ENCODE results near the gene DDX19B. TPM values are rescaled to one million over a fixed set of nuclear protein-coding genes. Genes with fewer than 3 reads are reported as not detected.

DDX19B gene
- total and polyA plus RNA-seq, 2 donors from 2014 or later: 25.6 to 33.4 TPM

GRCh38 chr16:70342016-70342415 lies 43.0 kb downstream of the DDX19B start:
- Histone ChIP-seq H3K4me3 (ENCODE audit: low read length in 3 of 3) (no peak overlapping the region), H3K9me3 (ENCODE audit: control insufficient read depth in 2 of 3, insufficient read depth in 1 of 3, low read length in 3 of 3) (no peaks in the 10 kb centered on the region), H3K4me1 (ENCODE audit: control insufficient read depth in 2 of 3, insufficient read depth in 2 of 3, low read depth in 1 of 3, low read length in 3 of 3) (peaks cover 0 to 4% (median 3%) of the 10 kb centered on the region in 3 donors), H3K36me3 (ENCODE audit: control insufficient read depth in 2 of 3, insufficient read depth in 3 of 3, low read length in 3 of 3) (no peaks in the 10 kb centered on the region), H3K27ac (ENCODE audit: low read depth in 2 of 2, low read length in 2 of 2) (no peak overlapping the region), H3K27me3 (ENCODE audit: control insufficient read depth, insufficient read depth, low read length) (no peaks in the 10 kb centered on the region), H3K9ac (ENCODE audit: low read length in 3 of 3) (no peak overlapping the region)
- no peak for FAIRE-seq
- DNase-seq: peak in 1 of 5 donors; percentile 27
- intact Hi-C loops (cut with DNase I): no loop called here
- TF ChIP-seq CTCF (IDR thresholded peaks at IDR 0.05; ENCODE audit: borderline replicate concordance, extremely low read depth, insufficient read depth): no peak

- intact Hi-C loops (cut with DNase I): no loop called here
- Histone ChIP-seq H3K9ac (ENCODE audit: low read length in 3 of 3) (peak overlapping the region in 1 of 3 donors; percentile 82), H3K27me3 (ENCODE audit: control insufficient read depth, insufficient read depth, low read length) (no peaks in the 10 kb centered on the region), H3K9me3 (ENCODE audit: control insufficient read depth in 2 of 3, insufficient read depth in 1 of 3, low read length in 3 of 3) (no peaks in the 10 kb centered on the region), H3K4me3 (ENCODE audit: low read length in 3 of 3) (peak overlapping the region; percentile 93 to 98 (median 93)), H3K36me3 (ENCODE audit: control insufficient read depth in 2 of 3, insufficient read depth in 3 of 3, low read length in 3 of 3) (peaks cover 0 to 7% (median 0%) of the 10 kb centered on the region in 3 donors), H3K27ac (ENCODE audit: low read depth in 2 of 2, low read length in 2 of 2) (no peak overlapping the region), H3K4me1 (ENCODE audit: control insufficient read depth in 2 of 3, insufficient read depth in 2 of 3, low read depth in 1 of 3, low read length in 3 of 3) (peaks cover 0 to 11% (median 3%) of the 10 kb centered on the region in 3 donors)
- no peak for FAIRE-seq
- TF ChIP-seq CTCF (IDR thresholded peaks at IDR 0.05; ENCODE audit: borderline replicate concordance, extremely low read depth, insufficient read depth): no peak
- DNase-seq: peak in 3 of 5 donors; percentile 2 to 52 (median 40)
Observed at GRCh38 chr16:70345840-70346239, 46.9 kb downstream of the DDX19B start.

GRCh38 chr16:70348991-70349390 lies 50.0 kb downstream of the DDX19B start:
- Histone ChIP-seq H3K4me1 (ENCODE audit: control insufficient read depth in 2 of 3, insufficient read depth in 2 of 3, low read depth in 1 of 3, low read length in 3 of 3) (peaks cover 0 to 11% (median 3%) of the 10 kb centered on the region in 3 donors), H3K9ac (ENCODE audit: low read length in 3 of 3) (no peak overlapping the region), H3K27ac (ENCODE audit: low read depth in 2 of 2, low read length in 2 of 2) (no peak overlapping the region), H3K36me3 (ENCODE audit: control insufficient read depth in 2 of 3, insufficient read depth in 3 of 3, low read length in 3 of 3) (peaks cover 2 to 12% (median 3%) of the 10 kb centered on the region in 3 donors), H3K9me3 (ENCODE audit: control insufficient read depth in 2 of 3, insufficient read depth in 1 of 3, low read length in 3 of 3) (no peaks in the 10 kb centered on the region), H3K4me3 (ENCODE audit: low read length in 3 of 3) (no peak overlapping the region), H3K27me3 (ENCODE audit: control insufficient read depth, insufficient read depth, low read length) (no peaks in the 10 kb centered on the region)
- FAIRE-seq (no peak), DNase-seq (no peak)
- intact Hi-C loops (cut with DNase I): no loop called here
- no peak for TF ChIP-seq CTCF (IDR thresholded peaks at IDR 0.05; ENCODE audit: borderline replicate concordance, extremely low read depth, insufficient read depth)

GRCh38 chr16:70349783-70350182 lies 50.8 kb downstream of the DDX19B start:
- no peak for TF ChIP-seq CTCF (IDR thresholded peaks at IDR 0.05; ENCODE audit: borderline replicate concordance, extremely low read depth, insufficient read depth)

More at GRCh38 chr16:70349783-70350182, 50.8 kb downstream of the DDX19B start:
- no peak for FAIRE-seq
- DNase-seq: no peak
- Histone ChIP-seq H3K27me3 (ENCODE audit: control insufficient read depth, insufficient read depth, low read length) (no peaks in the 10 kb centered on the region), H3K27ac (ENCODE audit: low read depth in 2 of 2, low read length in 2 of 2) (no peak overlapping the region), H3K9me3 (ENCODE audit: control insufficient read depth in 2 of 3, insufficient read depth in 1 of 3, low read length in 3 of 3) (no peaks in the 10 kb centered on the region), H3K4me1 (ENCODE audit: control insufficient read depth in 2 of 3, insufficient read depth in 2 of 3, low read depth in 1 of 3, low read length in 3 of 3) (peaks cover 0 to 11% (median 3%) of the 10 kb centered on the region in 3 donors), H3K4me3 (ENCODE audit: low read length in 3 of 3) (no peak overlapping the region), H3K9ac (ENCODE audit: low read length in 3 of 3) (no peak overlapping the region), H3K36me3 (ENCODE audit: control insufficient read depth in 2 of 3, insufficient read depth in 3 of 3, low read length in 3 of 3) (peaks cover 2 to 12% (median 3%) of the 10 kb centered on the region in 3 donors)
- intact Hi-C loops (cut with DNase I): no loop called here

Data from kidney (tissue), 14 donors.